ENCODE data around the gene GPC6.

The GPC6 gene

DNA sequence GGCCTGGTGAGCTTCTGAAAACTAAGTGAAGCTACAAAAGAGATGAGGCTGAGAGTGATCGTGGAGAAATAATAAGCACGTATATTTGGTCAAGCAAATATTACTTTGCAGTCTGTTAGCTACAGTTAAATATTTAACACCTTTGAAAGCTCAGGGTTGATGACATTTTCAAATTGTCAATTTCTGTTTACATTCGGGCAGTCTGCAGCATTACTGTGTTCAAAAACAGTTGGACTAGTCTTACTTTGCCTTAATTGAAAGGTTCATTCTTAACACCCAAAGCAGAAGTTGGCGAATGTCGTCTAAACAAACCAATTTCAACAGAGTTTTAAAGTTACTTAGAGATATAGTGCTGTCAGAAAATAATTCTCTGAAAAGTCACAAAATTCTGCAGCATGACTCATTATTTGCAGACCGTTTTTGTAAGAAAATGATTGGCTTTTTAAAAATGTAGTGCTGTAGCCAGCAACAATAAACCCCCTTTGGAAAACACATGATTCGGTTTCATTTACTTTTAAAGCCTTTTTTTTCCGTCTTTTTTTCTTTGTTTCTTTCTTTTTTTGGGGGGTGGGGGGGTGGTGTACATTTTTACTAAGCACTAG is 549.0 kb downstream of the GPC6 start:
- no peak for DNase-seq (ENCODE audit: low spot score)

- DNase-seq (ENCODE audit: low spot score), result no peak
These were observed 550.3 kb downstream of the GPC6 start for GRCh38 chr13:93776936-93777335.

DNA sequence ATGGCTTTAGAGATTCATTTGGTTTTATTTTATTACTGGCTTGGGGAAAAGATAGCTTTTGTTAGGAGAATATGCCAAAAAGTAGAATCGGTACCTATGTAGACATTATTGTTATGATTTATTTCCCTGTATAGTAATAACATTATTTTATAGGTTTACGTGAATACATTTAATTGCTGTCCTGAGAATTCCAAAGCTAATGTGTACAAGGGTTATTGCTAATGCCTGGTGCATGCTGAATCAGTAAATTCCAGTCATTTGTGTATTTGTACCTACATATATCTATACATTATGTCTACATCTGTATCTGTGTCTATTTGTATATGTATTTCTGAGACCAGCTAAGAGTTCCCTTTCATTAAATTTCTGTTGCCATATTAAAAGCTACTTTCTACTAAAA is 550.9 kb downstream of the GPC6 start:
- no peak for DNase-seq (ENCODE audit: low spot score)

DNA sequence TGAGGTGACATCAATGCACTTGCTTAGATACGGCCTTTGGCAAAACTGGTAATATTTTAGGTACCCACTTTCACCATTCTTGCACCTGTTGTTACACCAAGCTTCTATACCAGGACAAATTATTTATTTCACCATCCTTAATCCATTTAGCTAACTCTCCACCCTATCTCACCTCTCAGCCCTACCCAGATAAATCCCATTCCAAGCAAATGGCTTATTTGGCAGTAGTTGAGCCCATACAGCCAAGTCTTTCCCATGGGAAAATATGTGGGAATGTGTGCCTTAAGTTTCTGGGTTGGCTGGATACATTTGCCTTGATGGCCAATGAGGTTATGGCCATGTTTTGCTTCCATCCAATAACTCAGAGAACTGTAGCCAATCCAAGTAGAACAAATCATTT is 551.9 kb downstream of the GPC6 start:
- DNase-seq (ENCODE audit: low spot score), result no peak

DNA sequence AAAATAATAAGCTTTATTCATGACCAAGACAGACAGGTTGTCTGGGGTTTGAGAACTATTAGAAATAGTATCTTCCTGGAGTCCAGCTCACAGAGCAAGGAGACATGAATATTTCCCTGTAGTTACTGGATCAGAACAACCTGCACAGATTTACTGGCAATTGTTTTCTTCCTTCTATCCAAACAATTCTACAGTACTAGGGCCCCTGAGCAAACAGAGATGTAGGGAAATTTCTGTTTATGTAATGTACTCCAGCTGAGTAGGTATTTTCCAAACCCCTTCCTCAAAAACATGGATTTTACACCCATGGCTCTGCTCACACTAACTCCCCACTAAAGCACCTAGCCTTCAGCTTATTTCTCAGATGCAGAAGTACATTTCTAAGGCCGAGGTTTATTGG is 557.6 kb downstream of the GPC6 start:
- DNase-seq (ENCODE audit: low spot score), result no peak

GRCh38 chr13:93786846-93787489 is 560.4 kb downstream of the GPC6 start:
- DNase-seq (ENCODE audit: low spot score), result no peak

- DNase-seq (ENCODE audit: low spot score), result no peak
These were observed 561.8 kb downstream of the GPC6 start for GRCh38 chr13:93788456-93788855.

DNA sequence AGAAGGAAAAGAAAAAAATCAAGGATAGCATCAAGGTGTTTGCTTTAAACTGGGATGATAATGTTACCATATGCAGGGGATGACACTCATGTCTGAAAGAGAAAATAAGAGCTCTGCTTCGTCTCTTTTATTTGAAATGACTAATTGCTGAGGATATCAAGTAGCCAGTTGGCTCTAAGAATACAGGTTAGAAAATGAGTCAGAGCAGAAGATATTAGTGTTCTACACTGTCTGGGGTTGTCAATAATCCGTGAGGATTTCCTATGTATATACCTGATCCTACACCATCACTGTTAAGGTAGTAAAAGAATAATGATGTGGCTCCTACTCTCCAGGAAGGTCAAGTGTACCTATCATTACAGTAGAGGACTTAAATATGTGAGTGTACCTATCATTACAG is 562.5 kb downstream of the GPC6 start:
- DNase-seq (ENCODE audit: low spot score), result no peak

DNA sequence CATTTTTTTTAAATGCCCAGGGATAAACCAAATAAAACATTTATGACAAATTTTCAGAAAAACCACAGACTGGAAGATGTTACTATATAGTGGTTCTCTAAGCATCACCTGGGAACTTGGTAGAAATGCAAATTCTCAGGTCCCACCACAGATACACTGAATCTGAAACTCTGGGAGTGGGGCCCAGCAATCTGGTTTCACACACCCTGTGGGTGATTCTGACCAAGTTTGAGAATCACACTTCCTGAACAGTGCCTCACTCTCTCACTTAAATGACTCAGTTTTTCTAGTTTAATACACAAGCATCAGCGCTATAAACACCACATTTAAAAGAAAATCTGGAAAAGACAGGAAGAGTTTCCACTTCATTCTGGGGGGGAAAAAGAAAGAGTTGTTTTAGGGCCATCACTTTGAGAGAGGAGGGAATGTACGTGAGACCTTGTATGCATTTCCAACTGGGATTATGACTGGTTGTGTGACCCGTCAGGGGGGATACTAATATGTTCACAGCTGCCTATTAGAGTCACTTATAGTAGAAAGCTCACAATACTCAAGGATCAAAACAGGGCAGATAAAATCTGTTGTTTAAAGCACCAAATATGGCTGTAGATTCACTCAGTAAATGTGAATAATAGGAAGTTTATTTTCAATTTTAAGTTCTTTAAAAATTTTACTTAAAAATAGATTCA is 567.7 kb downstream of the GPC6 start:
- no peak for DNase-seq (ENCODE audit: low spot score)

- no peak for DNase-seq (ENCODE audit: low spot score)
These were observed 570.9 kb downstream of the GPC6 start for GRCh38 chr13:93797463-93797862.

GRCh38 chr13:93800342-93800741 is 573.7 kb downstream of the GPC6 start:
- DNase-seq (ENCODE audit: low spot score), result no peak

DNA sequence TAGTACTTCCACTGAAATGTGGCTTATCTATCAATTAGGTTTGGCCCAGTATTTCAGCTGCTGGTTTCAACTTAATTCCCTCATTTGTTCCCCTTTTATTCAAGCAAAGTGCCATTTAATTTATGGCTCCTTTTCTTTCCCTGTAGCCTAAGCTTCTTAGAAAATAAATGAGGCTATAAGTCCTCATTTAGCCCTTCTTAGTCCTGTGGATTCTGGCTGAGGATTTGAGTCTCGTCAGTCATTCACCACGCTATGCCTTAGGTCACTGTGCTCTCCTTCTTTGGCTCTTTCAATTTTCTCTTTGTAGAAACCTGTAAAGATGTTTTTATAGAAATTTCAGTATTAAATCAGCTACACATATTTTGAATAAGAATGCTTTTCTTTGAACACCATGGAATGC is 579.1 kb downstream of the GPC6 start:
- peak; percentile 37 for DNase-seq (ENCODE audit: low spot score)

GRCh38 chr13:93806861-93807260 is 580.3 kb downstream of the GPC6 start:
- no peak for DNase-seq (ENCODE audit: low spot score)

DNA sequence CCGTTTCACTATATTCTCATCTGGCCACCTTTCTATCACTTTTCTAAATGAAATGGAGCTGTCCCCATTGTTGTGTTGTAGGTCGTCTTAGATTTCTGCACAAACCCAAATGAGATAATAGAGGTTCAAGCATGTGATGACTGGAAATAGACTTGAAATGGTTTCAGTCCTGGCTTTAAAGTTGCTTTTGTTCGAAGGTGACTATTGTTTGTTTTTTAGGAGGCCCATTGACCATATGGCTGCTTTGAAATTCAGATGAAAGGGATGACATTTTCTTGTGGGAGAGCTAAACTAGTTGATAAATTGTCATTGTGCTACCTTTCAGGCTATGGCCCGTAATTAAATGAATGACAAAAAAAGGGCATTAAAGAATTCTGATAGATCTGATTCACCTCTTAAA is 583.7 kb downstream of the GPC6 start:
- DNase-seq (ENCODE audit: low spot score), result no peak

GRCh38 chr13:93811071-93811737 is 584.6 kb downstream of the GPC6 start:
- no peak for DNase-seq (ENCODE audit: low spot score)

DNA sequence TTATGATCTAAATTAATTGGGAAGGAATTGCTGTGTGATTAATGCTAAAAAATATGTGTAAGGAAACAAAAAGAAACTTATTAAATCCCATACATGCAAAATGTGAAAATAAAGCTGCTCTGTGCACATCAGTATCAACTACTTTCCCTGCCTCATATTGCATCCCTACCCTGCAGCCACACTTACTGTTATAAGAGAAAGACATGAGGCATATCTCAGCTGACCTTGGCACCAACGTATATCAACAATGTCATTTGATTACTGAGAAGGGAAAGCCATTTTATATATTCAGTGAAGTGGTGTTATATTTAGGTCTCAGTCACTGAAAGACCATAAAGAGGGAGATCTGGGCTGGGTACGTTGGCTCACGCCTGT is 585.1 kb downstream of the GPC6 start:
- no peak for DNase-seq (ENCODE audit: low spot score)

GRCh38 chr13:93814658-93815057 is 588.1 kb downstream of the GPC6 start:
- no peak for DNase-seq (ENCODE audit: low spot score)

DNA sequence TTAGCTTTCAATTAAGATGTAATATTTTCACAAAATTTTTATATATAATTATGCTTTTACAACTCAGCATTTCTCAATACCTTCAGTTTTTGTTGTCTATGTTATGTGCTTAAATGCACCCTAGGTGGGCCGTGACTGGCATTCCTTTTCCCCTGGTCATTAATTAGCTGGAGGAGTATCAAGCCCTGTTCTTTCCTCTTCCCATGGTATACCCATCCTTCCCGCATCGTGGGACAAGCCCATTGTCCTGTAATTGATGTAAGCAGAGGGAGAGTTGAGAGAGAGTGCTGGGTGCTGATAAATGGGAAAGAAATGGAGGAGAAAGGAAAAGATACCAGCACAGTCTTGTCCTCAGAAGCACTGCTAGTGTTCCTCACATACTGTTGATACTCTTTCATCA is 591.7 kb downstream of the GPC6 start:
- DNase-seq (ENCODE audit: low spot score), result no peak

- no peak for DNase-seq (ENCODE audit: low spot score)
These were observed 592.8 kb downstream of the GPC6 start for GRCh38 chr13:93819331-93819890.

DNA sequence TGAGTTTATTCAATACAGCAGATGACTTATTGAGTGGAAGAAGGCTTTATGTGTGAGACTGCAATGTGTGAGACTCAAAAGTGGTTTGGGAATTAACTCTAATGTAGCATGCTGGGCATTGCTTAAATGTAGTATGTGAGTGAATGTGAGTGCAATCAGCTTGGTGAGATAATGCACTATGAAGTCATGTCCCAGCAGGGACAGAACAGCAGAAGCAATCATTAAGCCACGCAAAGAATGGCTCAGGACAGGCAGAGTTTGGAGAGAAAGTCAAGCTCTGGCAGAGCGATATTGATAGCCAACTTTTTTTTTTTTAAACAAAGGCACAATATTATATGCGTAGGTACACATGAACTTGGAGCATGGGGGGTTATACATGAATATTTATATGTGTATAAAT is 597.7 kb downstream of the GPC6 start:
- no peak for DNase-seq (ENCODE audit: low spot score)

- no peak for DNase-seq (ENCODE audit: low spot score)
These were observed 607.4 kb downstream of the GPC6 start for GRCh38 chr13:93834051-93834450.

DNA sequence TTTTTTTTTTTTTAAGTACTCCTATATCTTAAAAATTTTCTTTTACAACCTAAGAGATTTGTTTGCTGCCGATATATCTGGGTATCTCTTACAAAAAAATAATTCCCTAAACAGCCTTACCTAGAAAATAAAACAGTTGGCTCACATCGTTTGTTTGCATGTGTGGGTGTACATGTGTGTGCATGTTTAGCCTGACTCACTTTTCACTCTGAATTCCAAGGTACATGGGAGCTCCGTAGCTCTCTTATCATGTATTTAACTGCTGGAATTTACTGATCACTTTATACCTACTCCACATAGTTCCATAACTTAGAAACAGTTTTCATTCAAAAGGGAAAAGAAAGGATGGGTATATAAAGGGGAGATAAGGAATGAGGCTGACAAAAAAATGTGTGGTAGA is 616.5 kb downstream of the GPC6 start:
- DNase-seq (ENCODE audit: low spot score), result no peak

DNA sequence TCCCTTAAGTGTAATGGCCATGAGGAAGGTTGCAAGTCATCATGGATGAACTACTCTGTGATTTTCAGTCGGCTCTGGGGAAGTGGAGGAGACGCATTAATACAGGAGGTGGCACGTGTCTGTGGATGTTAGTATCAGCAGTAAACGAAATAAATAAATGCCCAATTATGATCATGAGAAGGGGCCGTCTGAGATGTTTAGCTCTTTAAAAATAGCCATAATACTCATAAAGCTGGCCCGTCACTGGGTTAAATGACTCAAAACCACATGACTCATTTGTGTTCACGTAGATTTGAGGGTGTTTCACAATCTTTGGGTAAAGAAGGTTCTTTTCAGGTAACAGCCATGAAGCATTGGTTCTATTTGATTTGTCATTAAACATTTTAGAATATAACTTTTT is 620.6 kb downstream of the GPC6 start:
- no peak for DNase-seq (ENCODE audit: low spot score)

Measured in D341Med (cell line).